Ishikawa (cell line): ENCODE results near the gene CMYA5.

Experiments
- CEBPB ChIP-seq: IDR thresholded peaks from 2 replicates; pipeline ENCODE4 v1.6.1; 2012
- CREB1 ChIP-seq: IDR thresholded peaks from 2 replicates; pipeline ENCODE4 v1.6.1; 2012; ENCODE audit warnings: low read depth
- EGR1 ChIP-seq: IDR thresholded peaks from 2 replicates; pipeline ENCODE4 v1.6.1; 2012
- EP300 ChIP-seq: IDR thresholded peaks from 2 replicates; pipeline ENCODE4 v1.6.1; 2012; ENCODE audit warnings: borderline replicate concordance
- FOXM1 ChIP-seq: IDR thresholded peaks from 2 replicates; pipeline ENCODE4 v1.6.1; 2012; ENCODE audit warnings: low read depth, borderline replicate concordance
- MAX ChIP-seq: IDR thresholded peaks from 2 replicates; pipeline ENCODE4 v1.6.1; 2012
- NFIC ChIP-seq: IDR thresholded peaks from 2 replicates; pipeline ENCODE4 v1.6.1; 2012
- RAD21 ChIP-seq: IDR thresholded peaks from 2 replicates; pipeline ENCODE4 v1.6.1; 2012; ENCODE audit warnings: low read depth
- REST ChIP-seq: IDR thresholded peaks from 2 replicates; pipeline ENCODE4 v1.6.1; 2012; ENCODE audit warnings: low read depth, mild to moderate bottlenecking
- TAF1 ChIP-seq: IDR thresholded peaks from 2 replicates; pipeline ENCODE4 v1.6.1; 2012; ENCODE audit warnings: low read depth, mild to moderate bottlenecking
- TCF12 ChIP-seq: IDR thresholded peaks from 2 replicates; pipeline ENCODE4 v1.6.1; 2012; ENCODE audit warnings: low read depth
- TEAD4 ChIP-seq: IDR thresholded peaks from 2 replicates; pipeline ENCODE4 v1.6.1; 2012
- USF1 ChIP-seq: IDR thresholded peaks from 2 replicates; pipeline ENCODE4 v1.6.1; 2012
- YY1 ChIP-seq: IDR thresholded peaks from 2 replicates; pipeline ENCODE4 v1.6.1; 2012; ENCODE audit warnings: low read depth
- ZBTB7A ChIP-seq: IDR thresholded peaks from 2 replicates; pipeline ENCODE4 v1.6.1; 2012; ENCODE audit warnings: low read depth

Gene CMYA5

GRCh38 chr5:79753877-79754645 lies 64.4 kb downstream of the CMYA5 start:
- TF ChIP-seq NFIC, result no peak
- no peak for TF ChIP-seq EP300
- no peak for TF ChIP-seq USF1
- no peak for TF ChIP-seq CREB1

- no peak for TF ChIP-seq ZBTB7A
- no peak for TF ChIP-seq EGR1
- TF ChIP-seq CEBPB, result no peak
- no peak for TF ChIP-seq EP300
- TF ChIP-seq RAD21, result no peak
- no peak for TF ChIP-seq REST
- TF ChIP-seq USF1, result no peak
- no peak for TF ChIP-seq MAX
- no peak for TF ChIP-seq TAF1
- TF ChIP-seq TCF12, result no peak
- TF ChIP-seq CREB1, result no peak
- TF ChIP-seq NFIC, result no peak
- TF ChIP-seq FOXM1, result no peak
- TF ChIP-seq TEAD4, result no peak
- no peak for TF ChIP-seq YY1
Observed at GRCh38 chr5:79754865-79755555, 65.4 kb downstream of the CMYA5 start.

GRCh38 chr5:79756076-79756475 lies 66.4 kb downstream of the CMYA5 start:
- TF ChIP-seq ZBTB7A (no peak), CREB1 (no peak), CEBPB (no peak), YY1 (no peak), RAD21 (no peak), REST (no peak), EP300 (no peak), MAX (no peak), EGR1 (no peak), TCF12 (no peak), TAF1 (no peak), USF1 (no peak), FOXM1 (no peak), NFIC (no peak), TEAD4 (no peak)

GRCh38 chr5:79759436-79759835 lies 69.8 kb downstream of the CMYA5 start:
- TF ChIP-seq CEBPB (no peak), TCF12 (no peak), CREB1 (no peak), ZBTB7A (no peak), USF1 (no peak), REST (no peak), RAD21 (no peak), TAF1 (no peak), NFIC (no peak), MAX (no peak), EGR1 (no peak), EP300 (no peak), YY1 (no peak), FOXM1 (no peak)
